Stimulated activated CD4-positive, alpha-beta T cell treated with anti-CD3 and anti-CD28 coated beads, Interleukin-15, amount 100 ng/mL, for 48 hours (primary cell): ENCODE results near the gene RPAP3.
A peak's percentile ranks its signal among the peaks of the same experiment; 100 is the strongest.

Experiments used
- DNase-seq, 2 donors: peaks; one replicate each; pipeline ENCODE4 v3.0.0-alpha.2; 2020; ENCODE audit warnings: low read depth in 2 of 2

RPAP3 gene

DNA sequence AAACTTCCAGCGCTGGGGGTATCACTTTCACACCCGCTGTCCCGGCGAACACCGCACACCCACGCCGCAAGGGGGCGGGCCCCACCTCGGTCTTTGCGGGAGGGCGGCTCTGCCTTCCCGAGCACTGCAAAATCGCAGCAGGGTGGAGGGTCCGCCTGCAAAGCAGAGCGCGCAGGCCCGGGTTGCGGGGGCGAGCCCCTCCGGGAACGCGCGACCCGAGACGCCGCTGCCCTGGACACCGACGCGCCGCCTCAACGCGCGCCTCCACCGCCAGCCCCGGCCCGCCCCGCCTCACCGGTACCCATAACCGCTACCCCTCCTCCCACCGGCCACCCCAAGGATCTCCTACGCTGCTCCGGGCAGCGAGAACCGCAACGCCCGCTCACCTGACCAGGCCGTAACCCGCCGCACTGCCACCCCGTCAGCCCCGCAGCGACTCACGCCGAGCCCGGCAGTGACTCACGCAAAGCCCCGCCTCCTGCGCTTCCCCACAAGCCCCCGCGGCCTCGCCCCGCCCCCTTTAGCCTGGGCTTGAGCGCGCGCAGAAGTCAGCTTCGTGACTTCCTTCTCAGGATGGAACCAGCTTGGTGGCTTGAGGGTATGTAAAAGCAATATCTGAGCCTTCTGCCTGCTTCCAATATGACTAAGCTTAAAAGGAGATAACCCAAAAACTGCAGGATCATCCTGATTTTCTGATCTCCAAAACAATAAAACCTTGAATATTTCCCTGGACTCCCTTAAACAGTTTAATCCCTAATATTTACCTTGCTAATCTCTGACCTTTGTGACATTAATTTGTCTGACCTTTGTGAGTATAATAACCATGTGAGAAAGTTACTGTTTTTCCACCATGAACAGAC is at the start of gene RPAP3:
Gene RPAP3 (minus strand): TSS at position 465 of the 860 bp plus-strand sequence. CDS start 3,190 bp downstream, outside the sequence.
- peak; percentile 96 to 99 for DNase-seq

- DNase-seq, result no peak
Measured at GRCh38 chr12:47754881-47755280, 49.1 kb upstream of the RPAP3 start.

- no peak for DNase-seq
Measured at GRCh38 chr12:47754126-47754525, 48.3 kb upstream of the RPAP3 start.

DNA sequence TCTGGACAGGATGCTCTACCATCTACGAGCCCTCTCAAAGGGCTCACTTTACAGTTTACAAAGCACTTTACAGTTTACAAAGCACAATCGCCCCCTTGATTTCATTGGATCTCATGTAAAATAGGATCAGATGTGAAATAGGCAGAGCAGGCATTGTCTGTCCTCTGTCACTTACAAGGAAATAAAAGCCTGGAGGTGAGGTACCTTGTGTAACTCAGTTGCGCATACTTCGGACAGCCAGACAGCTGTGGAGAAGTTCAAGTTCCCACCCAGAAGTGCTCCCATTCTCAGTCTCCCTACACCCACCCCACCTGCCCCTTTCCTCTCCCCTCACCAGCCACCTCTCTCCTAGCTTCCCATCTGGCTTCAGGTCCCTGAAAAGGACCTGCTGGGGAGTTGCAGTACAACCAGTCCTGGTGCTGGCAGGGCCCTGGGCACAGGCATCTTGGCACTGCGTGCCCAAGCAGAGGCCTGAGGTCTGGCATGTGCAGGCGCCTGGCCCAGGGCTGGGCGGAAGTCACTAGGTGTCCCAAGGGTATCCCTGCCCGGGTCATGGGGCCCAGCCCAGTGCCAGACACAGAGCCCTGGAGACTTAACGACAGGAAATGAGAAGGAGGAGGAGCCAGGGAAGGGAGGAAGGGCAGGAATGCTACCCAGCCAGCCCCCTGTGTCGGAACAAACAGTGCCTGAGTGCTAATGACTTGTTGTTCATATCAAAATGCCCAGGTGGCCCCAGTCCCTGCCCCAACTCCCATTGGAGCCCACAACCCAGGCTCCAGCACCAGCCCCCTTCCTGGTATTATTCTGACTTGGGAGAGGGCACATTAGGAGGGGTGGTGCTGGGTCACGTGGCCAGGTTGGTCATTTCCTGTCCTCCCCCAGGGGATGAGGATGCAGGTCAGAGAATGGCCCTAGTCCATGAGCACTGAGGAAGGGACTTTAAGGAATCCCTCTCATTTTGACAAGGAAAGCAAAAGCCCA is 47.5 kb upstream of the RPAP3 start:
- DNase-seq, result no peak

DNA sequence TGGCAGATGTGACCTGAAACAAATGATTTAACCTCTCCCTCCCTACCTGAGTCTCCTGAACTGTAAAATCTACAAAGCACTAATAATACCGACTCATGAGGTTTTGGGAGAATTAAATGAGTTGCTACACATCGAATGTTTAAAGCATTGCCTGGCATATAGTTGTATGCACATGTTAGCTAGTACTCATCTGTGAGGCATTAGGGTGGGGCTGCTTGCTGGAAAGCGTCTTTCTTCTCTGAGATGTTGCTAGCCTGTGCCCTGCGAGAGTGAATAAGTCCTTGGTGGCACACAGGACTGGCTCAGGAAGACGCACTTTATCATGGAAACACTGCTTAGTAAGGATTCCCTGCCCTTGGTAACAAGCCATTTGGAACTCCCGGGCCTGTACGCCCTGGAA is 46.7 kb upstream of the RPAP3 start:
- no peak for DNase-seq

GRCh38 chr12:47752121-47752520 is 46.3 kb upstream of the RPAP3 start:
- DNase-seq, result no peak

- DNase-seq, result no peak
Measured at GRCh38 chr12:47751561-47751960, 45.7 kb upstream of the RPAP3 start.

GRCh38 chr12:47750916-47751470 is 45.2 kb upstream of the RPAP3 start:
- DNase-seq, result no peak

- DNase-seq, result no peak
Measured at GRCh38 chr12:47750229-47750798, 44.5 kb upstream of the RPAP3 start.

DNA sequence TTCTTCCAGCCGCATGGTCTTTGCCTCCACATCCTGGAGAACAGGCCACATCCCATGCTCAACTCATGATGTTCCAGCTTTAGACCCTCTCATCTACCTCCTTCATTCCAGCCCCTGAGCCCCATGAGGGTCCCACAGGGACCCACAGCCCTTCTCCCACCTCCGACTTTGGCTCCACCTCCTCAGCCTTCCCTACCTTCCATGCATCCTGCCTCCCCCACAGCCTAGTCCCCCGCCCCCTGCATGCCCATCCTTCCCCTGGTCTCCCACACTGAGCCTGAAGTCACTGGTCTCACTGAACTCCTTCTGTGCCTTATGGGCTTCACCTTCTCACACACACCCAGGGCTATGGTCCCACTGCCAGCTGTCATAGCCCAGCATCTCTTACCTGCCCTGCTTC is 43.1 kb upstream of the RPAP3 start:
- no peak for DNase-seq

- no peak for DNase-seq
Measured at GRCh38 chr12:47748507-47748828, 42.6 kb upstream of the RPAP3 start.

DNA sequence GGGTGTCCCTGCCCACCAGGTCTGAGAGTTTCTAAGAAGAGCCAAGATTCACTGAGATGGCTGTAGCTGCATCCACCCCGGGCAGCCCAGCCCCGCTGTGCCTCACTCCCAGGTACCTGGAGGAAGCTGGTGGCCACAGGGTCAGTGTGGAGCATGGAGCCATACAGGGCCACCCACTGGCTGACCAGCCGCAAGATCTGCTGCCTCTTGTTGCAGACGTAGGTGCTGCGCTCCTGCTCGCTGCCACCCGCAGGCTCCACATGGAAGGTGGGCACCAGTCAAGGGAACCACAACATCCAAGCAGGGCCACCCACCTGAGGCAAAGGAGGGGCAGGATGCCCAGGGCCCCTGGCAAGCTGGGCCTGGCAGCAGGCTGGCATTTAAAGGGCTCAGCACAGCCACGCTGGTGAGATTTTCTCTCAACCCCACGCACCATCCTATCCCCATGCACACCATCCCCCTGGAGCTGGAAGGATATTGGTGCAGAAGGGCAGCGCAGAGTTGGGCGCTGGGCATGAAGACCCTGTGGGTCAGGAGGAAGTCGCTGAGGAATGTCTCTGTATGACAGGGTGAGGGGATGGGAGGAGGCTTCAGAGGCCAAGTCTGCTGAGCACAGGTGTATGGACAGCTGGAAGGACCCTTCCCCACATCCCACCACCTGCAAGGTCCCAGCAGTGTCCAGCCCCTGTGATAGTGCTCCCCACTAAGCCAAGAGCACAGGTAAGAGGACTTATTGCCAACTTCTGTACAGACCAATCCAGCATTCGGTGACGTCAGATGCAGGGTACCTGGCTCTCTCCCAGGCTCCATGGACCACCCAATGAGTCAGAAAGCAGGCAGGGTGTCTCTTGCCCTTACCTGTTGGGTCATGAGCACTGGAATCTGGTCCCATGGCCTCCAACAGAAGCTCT is 42.0 kb upstream of the RPAP3 start:
- DNase-seq, result no peak

DNA sequence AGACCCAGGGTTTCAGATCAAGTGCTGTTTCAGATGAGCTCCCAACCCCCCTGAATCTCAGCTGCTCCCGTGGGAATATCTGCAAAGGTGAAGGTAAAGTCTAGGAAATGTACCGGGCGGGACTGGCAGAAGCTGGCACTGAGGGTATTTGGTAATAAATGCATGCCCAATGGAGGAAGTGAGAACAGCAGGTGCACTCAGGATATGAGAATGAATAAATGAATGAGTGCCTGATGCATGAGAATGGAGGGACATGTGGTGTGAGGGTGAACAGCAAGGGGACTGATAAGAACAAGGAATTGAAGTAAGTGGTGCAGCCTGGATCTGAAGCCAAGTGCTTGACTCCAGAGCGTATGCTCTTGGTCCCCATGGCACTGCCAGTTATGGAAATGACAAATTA is 41.3 kb upstream of the RPAP3 start:
- no peak for DNase-seq

- DNase-seq, result no peak
Measured at GRCh38 chr12:47746523-47746922, 40.7 kb upstream of the RPAP3 start.

DNA sequence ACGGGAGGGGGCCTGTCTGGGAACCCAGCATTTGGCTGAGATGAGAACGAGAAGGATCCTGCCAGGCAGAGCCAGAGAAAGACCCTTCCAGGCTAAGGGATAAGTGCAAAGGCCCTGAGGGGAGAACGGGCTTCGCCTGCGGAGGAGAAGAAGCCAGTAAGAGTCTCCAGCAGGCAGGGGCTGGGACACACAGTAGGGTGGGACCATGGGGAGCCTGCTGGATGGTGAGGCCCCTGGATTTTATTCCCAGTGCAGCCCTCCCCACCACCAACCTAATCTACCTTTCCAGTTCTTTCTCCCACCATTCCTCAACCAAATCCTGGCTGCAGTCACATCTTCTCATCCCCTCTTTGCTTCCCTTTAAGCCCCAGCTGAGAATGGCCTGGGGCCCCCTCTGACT is 40.2 kb upstream of the RPAP3 start:
- DNase-seq, result no peak

- DNase-seq, result no peak
Measured at GRCh38 chr12:47745485-47746041, 39.7 kb upstream of the RPAP3 start.

DNA sequence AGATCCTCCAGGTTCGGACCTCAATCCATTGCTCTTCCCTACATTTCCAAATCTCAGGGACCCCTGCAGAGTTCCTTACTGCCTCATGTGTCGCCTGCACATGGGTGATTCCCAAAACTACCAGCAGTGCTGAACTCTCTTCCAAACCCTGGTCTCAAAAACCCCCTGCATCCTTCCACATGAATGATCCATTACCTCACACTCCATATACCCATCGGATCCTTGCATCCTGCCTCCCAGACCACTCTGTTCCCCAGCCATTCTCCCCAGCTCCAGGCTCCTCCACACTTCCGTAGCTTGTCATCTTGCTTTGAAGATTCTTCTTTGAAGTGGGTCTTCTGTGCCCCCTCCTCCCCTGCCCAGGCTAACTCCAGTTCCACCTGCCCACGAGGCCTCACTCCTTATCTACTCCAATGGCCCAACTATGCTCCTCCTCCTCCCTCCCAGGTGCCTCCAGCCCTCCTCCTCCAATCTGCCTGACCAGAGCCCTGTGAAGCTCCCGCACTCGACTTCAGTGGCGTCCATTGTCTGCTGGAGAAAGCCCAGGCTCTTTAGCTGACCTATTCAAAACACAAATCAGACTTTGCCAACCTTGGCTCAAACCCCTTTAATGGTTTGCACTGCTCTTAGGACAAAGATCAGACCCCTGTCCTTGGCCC is 39.1 kb upstream of the RPAP3 start:
- no peak for DNase-seq

DNA sequence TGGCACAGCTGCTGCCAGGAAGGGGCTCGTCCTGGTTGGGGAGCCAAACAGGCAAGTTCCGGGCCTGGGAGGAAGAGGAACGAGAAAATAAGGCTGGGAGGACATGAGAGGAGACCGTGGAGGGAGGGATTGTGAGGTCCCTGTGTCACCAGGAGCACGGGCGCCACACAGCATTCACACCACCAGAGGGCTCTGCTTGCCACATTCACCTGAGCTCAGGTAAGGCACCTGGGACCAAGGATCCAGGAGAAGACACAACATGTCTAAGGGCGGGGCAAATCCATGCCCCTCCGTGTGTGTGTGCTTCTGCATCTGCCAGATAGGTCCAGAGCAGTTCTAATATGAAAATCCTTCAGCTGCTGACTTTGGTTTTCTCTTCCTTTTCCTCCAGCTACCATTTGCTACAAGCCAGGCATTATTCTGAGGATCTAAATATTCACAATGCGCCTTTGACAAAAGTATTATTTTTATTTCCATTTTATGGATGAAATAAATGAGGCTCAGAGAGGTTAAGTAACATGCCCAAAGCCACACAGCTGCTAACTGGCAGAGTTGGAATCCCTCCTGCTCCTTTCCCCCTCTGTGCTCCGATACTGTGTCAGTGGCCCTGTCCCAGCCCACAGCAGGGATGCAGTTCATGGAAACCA is 38.3 kb upstream of the RPAP3 start:
- peak in 1 of 2 donors; percentile 41 for DNase-seq

DNA sequence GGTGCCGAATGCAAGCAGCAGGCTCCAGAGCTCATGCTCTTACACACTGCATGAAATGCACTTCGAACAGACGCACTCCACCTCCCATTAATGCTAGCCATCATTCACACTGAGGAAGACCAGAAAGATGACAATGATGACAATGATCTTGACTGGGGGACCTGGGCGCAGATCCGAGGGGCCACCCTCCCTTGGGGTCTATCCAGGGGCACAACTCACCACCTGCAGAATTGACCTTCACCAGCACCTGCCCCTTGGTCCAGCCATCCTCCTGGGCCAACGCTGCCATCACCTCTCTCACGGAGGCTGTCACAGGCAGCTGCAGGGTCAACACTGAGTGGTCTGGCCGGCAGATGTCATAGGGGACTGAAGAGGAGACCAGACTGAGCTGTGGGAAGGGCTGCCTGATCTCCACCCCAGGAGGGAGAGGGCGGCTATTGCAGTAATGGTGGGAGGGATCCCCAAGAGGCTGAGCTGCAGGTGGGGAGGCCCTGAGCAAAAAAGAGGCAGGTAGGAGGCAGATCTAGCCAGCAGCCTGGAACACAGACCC is 37.6 kb upstream of the RPAP3 start:
- no peak for DNase-seq
